Measurements from ENCODE around the gene LACTBL1.

DNA sequence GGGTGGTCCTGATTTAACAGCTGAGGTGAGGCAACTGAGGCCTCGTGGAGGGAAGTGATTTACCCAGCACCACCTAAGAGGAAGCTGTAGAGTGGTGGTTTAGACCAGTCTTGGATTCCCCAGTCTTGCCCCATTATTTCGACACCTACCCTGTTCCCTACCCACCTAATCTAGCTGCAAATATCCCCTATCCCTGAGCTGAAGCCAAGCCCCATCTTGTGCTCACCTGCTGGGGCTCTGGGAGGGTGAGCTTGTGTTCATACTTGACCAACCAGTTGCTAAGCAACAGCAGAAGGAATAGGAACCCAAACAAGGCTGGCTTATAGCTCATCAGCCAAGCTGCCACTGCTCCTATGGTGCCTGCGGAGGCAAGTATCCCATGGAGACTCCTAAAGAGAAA, 41.0 kb upstream of the LACTBL1 start:
- TF ChIP-seq POLR2AphosphoS5 (IDR thresholded peaks at IDR 0.05; ENCODE audit: borderline replicate concordance, low read depth, low read length): no peak
- no peak for TF ChIP-seq EZH2 (IDR thresholded peaks at IDR 0.05)
